GM23338 (cell line): ENCODE results near the gene RBM38.

ENCODE experiments used
- CREB1 ChIP-seq: fragments of 250-450 bp; sonication (Bioruptor Pico); IDR thresholded peaks from 2 replicates; pipeline ENCODE4 v1.5.0; 2020; ENCODE audit warnings: low read depth, mild to moderate bottlenecking, moderate library complexity
- ETS1 ChIP-seq: IDR thresholded peaks from 2 replicates; pipeline ENCODE4 v1.6.1; 2016; ENCODE audit warnings: antibody characterized with exemption
- EZH2 ChIP-seq: fragments of 200-600 bp; sonication (generic); IDR thresholded peaks from one replicate; pipeline ENCODE4 v1.8.0; 2017; ENCODE audit warnings: antibody characterized with exemption, mild to moderate bottlenecking, low read depth; ENCODE audit not compliant: unreplicated experiment
- EZH2phosphoT487 ChIP-seq: fragments of 200-600 bp; sonication (generic); IDR thresholded peaks from one replicate; pipeline ENCODE4 v1.8.1; 2018; ENCODE audit warnings: antibody characterized with exemption; ENCODE audit not compliant: unreplicated experiment
- JUNB ChIP-seq: IDR thresholded peaks from one replicate; pipeline ENCODE4 v1.6.1; 2016; ENCODE audit warnings: antibody characterized with exemption; ENCODE audit not compliant: unreplicated experiment
- POLR2AphosphoS5 ChIP-seq: IDR thresholded peaks from 2 replicates; pipeline ENCODE4 v1.6.1; 2016; ENCODE audit warnings: antibody characterized with exemption, low read depth
- STAT1 ChIP-seq: IDR thresholded peaks from one replicate; pipeline ENCODE4 v1.6.1; 2016; ENCODE audit warnings: antibody characterized with exemption; ENCODE audit not compliant: unreplicated experiment
- TF ChIP-seq, protein P1 (sequence below), 2 experiments: fragments of 200-600 bp in 1 of 2; sonication (generic) in 1 of 2; conservative IDR thresholded peaks; 2 replicates each; pipeline versions ENCODE4 v1.5.1 to v1.6.1; 2016 to 2017; ENCODE audit warnings: antibody characterized with exemption in 2 of 2, low read depth in 2 of 2, mild to moderate bottlenecking in 2 of 2, moderate library complexity in 1 of 2
- TF ChIP-seq, protein P2 (sequence below): IDR thresholded peaks from one replicate; pipeline ENCODE4 v1.6.1; 2018; ENCODE audit warnings: antibody characterized with exemption; ENCODE audit not compliant: unreplicated experiment

DNA sequence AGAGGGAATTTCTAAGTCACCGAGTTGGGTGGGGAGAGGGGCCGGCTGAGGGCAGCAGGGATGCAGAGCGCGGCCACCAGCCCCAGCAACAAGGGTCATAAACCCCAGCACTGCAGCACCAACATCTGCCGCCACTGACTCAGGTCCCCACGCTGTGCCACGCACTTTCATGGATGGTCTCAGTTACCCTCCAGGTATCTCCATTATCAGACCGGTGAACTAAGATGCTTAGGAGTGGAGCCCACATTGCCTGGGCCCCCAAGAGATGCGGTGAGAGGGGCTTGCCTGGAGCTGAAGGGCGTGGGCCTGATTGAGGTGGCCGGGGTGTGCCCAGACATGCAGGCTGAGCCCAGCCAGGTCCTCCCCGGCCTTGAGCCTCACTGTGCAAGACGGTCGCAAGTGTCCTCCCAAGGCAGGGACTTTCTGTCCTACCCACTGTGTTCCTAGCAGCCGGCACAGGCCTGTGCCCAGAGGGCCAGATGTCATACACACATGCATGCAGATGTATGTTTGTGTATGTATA, 19.3 kb downstream of the RBM38 start:
- TF ChIP-seq, protein P1, sequence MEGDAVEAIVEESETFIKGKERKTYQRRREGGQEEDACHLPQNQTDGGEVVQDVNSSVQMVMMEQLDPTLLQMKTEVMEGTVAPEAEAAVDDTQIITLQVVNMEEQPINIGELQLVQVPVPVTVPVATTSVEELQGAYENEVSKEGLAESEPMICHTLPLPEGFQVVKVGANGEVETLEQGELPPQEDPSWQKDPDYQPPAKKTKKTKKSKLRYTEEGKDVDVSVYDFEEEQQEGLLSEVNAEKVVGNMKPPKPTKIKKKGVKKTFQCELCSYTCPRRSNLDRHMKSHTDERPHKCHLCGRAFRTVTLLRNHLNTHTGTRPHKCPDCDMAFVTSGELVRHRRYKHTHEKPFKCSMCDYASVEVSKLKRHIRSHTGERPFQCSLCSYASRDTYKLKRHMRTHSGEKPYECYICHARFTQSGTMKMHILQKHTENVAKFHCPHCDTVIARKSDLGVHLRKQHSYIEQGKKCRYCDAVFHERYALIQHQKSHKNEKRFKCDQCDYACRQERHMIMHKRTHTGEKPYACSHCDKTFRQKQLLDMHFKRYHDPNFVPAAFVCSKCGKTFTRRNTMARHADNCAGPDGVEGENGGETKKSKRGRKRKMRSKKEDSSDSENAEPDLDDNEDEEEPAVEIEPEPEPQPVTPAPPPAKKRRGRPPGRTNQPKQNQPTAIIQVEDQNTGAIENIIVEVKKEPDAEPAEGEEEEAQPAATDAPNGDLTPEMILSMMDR (conservative IDR thresholded peaks at IDR 0.05; ENCODE audit: low read depth in 2 of 2): no peak
- no peak for TF ChIP-seq EZH2
- TF ChIP-seq, protein P2, sequence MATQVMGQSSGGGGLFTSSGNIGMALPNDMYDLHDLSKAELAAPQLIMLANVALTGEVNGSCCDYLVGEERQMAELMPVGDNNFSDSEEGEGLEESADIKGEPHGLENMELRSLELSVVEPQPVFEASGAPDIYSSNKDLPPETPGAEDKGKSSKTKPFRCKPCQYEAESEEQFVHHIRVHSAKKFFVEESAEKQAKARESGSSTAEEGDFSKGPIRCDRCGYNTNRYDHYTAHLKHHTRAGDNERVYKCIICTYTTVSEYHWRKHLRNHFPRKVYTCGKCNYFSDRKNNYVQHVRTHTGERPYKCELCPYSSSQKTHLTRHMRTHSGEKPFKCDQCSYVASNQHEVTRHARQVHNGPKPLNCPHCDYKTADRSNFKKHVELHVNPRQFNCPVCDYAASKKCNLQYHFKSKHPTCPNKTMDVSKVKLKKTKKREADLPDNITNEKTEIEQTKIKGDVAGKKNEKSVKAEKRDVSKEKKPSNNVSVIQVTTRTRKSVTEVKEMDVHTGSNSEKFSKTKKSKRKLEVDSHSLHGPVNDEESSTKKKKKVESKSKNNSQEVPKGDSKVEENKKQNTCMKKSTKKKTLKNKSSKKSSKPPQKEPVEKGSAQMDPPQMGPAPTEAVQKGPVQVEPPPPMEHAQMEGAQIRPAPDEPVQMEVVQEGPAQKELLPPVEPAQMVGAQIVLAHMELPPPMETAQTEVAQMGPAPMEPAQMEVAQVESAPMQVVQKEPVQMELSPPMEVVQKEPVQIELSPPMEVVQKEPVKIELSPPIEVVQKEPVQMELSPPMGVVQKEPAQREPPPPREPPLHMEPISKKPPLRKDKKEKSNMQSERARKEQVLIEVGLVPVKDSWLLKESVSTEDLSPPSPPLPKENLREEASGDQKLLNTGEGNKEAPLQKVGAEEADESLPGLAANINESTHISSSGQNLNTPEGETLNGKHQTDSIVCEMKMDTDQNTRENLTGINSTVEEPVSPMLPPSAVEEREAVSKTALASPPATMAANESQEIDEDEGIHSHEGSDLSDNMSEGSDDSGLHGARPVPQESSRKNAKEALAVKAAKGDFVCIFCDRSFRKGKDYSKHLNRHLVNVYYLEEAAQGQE: no peak
- TF ChIP-seq CREB1 (CRISPR knock-in tag): no peak
- TF ChIP-seq POLR2AphosphoS5: no peak
- TF ChIP-seq EZH2phosphoT487: no peak
- TF ChIP-seq ETS1: no peak
- TF ChIP-seq STAT1: no peak
- TF ChIP-seq JUNB: no peak
